Measurements from ENCODE around the gene CLP1.

CLP1 gene

DNA sequence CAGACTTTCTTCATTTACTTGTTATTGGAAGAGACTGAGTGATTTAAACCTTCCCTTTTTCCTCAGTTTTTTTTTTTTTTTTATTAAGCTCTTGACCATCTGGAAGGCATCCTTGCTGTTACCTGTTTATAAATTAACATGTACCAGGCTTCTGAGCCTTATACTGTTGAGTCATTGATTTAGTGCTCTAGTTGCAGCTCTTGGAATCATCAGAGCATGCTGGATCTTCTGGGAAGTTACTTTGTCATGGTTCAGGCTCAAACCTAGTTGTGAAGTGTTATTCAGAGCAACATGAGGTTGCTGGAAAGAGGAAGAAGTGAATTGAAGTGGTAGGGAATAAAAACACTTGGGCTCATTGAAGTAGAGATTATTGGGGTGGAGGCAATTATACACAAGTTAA, 16.7 kb downstream of the CLP1 start:
- no peak overlapping the region for H4K8ac ChIP-seq (ENCODE audit: low read depth, low read length)
- no peaks in the 10 kb centered on the region for H3K79me1 ChIP-seq (ENCODE audit: low read depth, low read length)
- H3K27ac ChIP-seq (replicated peaks; ENCODE audit: low read length): no peak overlapping the region
- H3K36me3 ChIP-seq (replicated peaks in 1 of 2; ENCODE audit: control insufficient read depth in 2 of 2, insufficient read depth in 2 of 2, low read length in 2 of 2): peaks cover 18 to 74% of the 10 kb centered on the region in 2 donors
- H3K4ac ChIP-seq (ENCODE audit: low read length): no peak overlapping the region
- H3K9ac ChIP-seq (ENCODE audit: low read depth, low read length, poor library complexity): no peak overlapping the region
- H3K4me2 ChIP-seq (ENCODE audit: insufficient read depth, low read length, poor library complexity, severe bottlenecking): no peak overlapping the region
- no peak overlapping the region for H3K23ac ChIP-seq (ENCODE audit: low read depth, low read length, poor library complexity)
- DNase-seq (ENCODE audit: low spot score): no peak
- no peak overlapping the region for H2BK12ac ChIP-seq (ENCODE audit: low read length)
- no peak overlapping the region for H3K18ac ChIP-seq (ENCODE audit: low read length)
- no peak overlapping the region for H4K91ac ChIP-seq (ENCODE audit: low read depth, low read length, poor library complexity)
- no peak overlapping the region for H2BK15ac ChIP-seq (ENCODE audit: low read length)
- H2BK5ac ChIP-seq (ENCODE audit: low read length): no peak overlapping the region
- H2BK120ac ChIP-seq (ENCODE audit: low read depth, low read length): no peak overlapping the region
- no peaks in the 10 kb centered on the region for H3K9me3 ChIP-seq (replicated peaks in 1 of 2; ENCODE audit: control insufficient read depth in 2 of 2, insufficient read depth in 1 of 2, low read depth in 1 of 2, low read length in 2 of 2)
- H3K27me3 ChIP-seq (ENCODE audit: control insufficient read depth in 3 of 3, insufficient read depth in 3 of 3, low read depth in 1 of 3, low read length in 3 of 3): no peaks in the 10 kb centered on the region
- no peaks in the 10 kb centered on the region for H3K4me1 ChIP-seq (ENCODE audit: control insufficient read depth in 2 of 2, insufficient read depth in 1 of 2, low read depth in 1 of 2, low read length in 2 of 2)
- H3K4me3 ChIP-seq (ENCODE audit: low read length in 2 of 2): no peak overlapping the region
- no peak overlapping the region for H2AFZ ChIP-seq (ENCODE audit: low read length)
- no peak overlapping the region for H2AK5ac ChIP-seq (ENCODE audit: low read depth, low read length)
- H3K14ac ChIP-seq (ENCODE audit: low read length): no peak overlapping the region

DNA sequence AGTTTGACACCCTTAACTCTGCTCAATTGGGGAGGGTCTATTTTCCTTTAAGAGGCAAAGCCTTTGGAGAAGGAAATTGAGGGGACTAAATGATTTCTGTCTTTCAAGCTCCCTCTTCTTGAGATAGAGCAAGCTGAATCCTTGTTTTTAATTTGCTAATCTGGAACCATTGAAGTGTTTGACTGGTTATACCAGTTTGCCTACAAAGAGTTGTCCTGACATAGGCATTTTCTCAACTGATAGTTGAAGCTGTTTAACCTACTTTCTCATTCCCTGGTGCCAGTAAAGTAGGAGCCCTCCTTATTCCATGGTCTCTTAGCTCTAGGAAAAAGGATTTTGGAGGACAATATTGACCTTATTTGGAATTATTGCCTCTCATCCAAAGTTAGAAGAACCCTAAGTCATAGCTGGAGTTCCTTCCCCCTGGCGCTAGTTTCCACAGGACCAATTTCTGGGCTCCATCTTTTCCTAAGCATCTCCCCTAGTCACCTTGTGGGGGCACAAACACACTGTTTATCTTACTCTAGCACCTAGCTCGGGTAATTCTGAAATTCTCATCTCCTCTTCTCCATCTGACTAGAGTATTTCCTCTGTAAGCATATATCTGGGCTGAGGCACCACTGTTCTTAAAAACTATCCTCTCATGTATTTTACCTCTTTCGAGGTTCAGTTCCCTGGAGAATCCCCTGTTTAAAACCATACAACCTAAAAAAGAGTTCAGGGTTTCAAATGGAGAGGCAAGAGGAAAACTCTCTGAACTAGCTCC, 17.8 kb downstream of the CLP1 start:
- Histone ChIP-seq H3K27ac (replicated peaks; ENCODE audit: low read length) (no peak overlapping the region), H3K36me3 (replicated peaks in 1 of 2; ENCODE audit: control insufficient read depth in 2 of 2, insufficient read depth in 2 of 2, low read length in 2 of 2) (peaks cover 21 to 85% of the 10 kb centered on the region in 2 donors)
- no CpG with 5 or more reads among the region's 3 CpGs for WGBS, 2 donors (ENCODE audit: extremely low coverage in 2 of 2, insufficient read length in 2 of 2, insufficient replicate concordance in 1 of 2)

DNA sequence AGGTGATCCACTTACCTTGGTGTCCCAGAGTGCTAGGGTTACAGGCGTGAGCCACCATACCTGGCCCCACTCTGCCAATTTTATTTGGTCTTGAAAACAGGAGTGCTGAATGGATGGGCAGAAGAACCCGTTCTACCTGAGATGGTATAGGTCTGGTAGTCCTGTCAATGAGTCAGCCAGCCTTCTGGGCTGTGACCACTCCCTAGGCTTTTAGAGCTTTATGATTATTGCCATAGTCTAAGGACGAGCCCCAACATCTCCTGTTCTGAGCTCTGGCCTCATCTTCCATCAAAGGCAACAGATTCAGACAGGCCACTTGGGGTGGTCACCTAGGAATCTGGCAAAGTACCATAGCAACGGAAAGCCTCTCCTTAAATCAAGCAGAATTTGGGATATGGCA, 21.8 kb downstream of the CLP1 start:
- Histone ChIP-seq H4K91ac (ENCODE audit: low read depth, low read length, poor library complexity) (no peak overlapping the region), H2BK120ac (ENCODE audit: low read depth, low read length) (no peak overlapping the region), H3K9ac (ENCODE audit: low read depth, low read length, poor library complexity) (no peak overlapping the region), H3K23ac (ENCODE audit: low read depth, low read length, poor library complexity) (no peak overlapping the region), H2BK12ac (ENCODE audit: low read length) (no peak overlapping the region), H3K79me1 (ENCODE audit: low read depth, low read length) (no peaks in the 10 kb centered on the region), H2BK15ac (ENCODE audit: low read length) (no peak overlapping the region), H3K27me3 (ENCODE audit: control insufficient read depth in 3 of 3, insufficient read depth in 3 of 3, low read depth in 1 of 3, low read length in 3 of 3) (no peaks in the 10 kb centered on the region), H2AK5ac (ENCODE audit: low read depth, low read length) (no peak overlapping the region), H3K4me1 (ENCODE audit: control insufficient read depth in 2 of 2, insufficient read depth in 1 of 2, low read depth in 1 of 2, low read length in 2 of 2) (no peaks in the 10 kb centered on the region), H3K27ac (replicated peaks; ENCODE audit: low read length) (no peak overlapping the region), H2AFZ (ENCODE audit: low read length) (no peak overlapping the region), H3K4me2 (ENCODE audit: insufficient read depth, low read length, poor library complexity, severe bottlenecking) (no peak overlapping the region), H2BK5ac (ENCODE audit: low read length) (no peak overlapping the region), H3K9me3 (replicated peaks in 1 of 2; ENCODE audit: control insufficient read depth in 2 of 2, insufficient read depth in 1 of 2, low read depth in 1 of 2, low read length in 2 of 2) (no peaks in the 10 kb centered on the region), H3K18ac (ENCODE audit: low read length) (no peak overlapping the region), H3K4me3 (ENCODE audit: low read length in 2 of 2) (no peak overlapping the region), H3K4ac (ENCODE audit: low read length) (no peak overlapping the region), H3K14ac (ENCODE audit: low read length) (no peak overlapping the region), H4K8ac (ENCODE audit: low read depth, low read length) (no peak overlapping the region), H3K36me3 (replicated peaks in 1 of 2; ENCODE audit: control insufficient read depth in 2 of 2, insufficient read depth in 2 of 2, low read length in 2 of 2) (peaks cover 15 to 90% of the 10 kb centered on the region in 2 donors)
- no peak for DNase-seq (ENCODE audit: low spot score)
- WGBS, 2 donors (ENCODE audit: extremely low coverage in 2 of 2, insufficient read length in 2 of 2, insufficient replicate concordance in 1 of 2): no CpG with 5 or more reads among the region's 4 CpGs

More for the DNA sequence above, 17.8 kb downstream of the CLP1 start:
- Histone ChIP-seq H3K79me1 (ENCODE audit: low read depth, low read length) (no peaks in the 10 kb centered on the region), H3K4me3 (ENCODE audit: low read length in 2 of 2) (no peak overlapping the region), H3K27me3 (ENCODE audit: control insufficient read depth in 3 of 3, insufficient read depth in 3 of 3, low read depth in 1 of 3, low read length in 3 of 3) (no peaks in the 10 kb centered on the region), H3K4me1 (ENCODE audit: control insufficient read depth in 2 of 2, insufficient read depth in 1 of 2, low read depth in 1 of 2, low read length in 2 of 2) (no peaks in the 10 kb centered on the region), H2AK5ac (ENCODE audit: low read depth, low read length) (no peak overlapping the region), H2BK12ac (ENCODE audit: low read length) (no peak overlapping the region), H4K8ac (ENCODE audit: low read depth, low read length) (no peak overlapping the region), H3K9ac (ENCODE audit: low read depth, low read length, poor library complexity) (no peak overlapping the region), H2BK15ac (ENCODE audit: low read length) (no peak overlapping the region), H4K91ac (ENCODE audit: low read depth, low read length, poor library complexity) (no peak overlapping the region), H2BK120ac (ENCODE audit: low read depth, low read length) (no peak overlapping the region), H2AFZ (ENCODE audit: low read length) (no peak overlapping the region), H3K18ac (ENCODE audit: low read length) (no peak overlapping the region), H3K9me3 (replicated peaks in 1 of 2; ENCODE audit: control insufficient read depth in 2 of 2, insufficient read depth in 1 of 2, low read depth in 1 of 2, low read length in 2 of 2) (no peaks in the 10 kb centered on the region), H3K4ac (ENCODE audit: low read length) (no peak overlapping the region), H3K23ac (ENCODE audit: low read depth, low read length, poor library complexity) (no peak overlapping the region), H3K4me2 (ENCODE audit: insufficient read depth, low read length, poor library complexity, severe bottlenecking) (no peak overlapping the region), H3K14ac (ENCODE audit: low read length) (no peak overlapping the region), H2BK5ac (ENCODE audit: low read length) (no peak overlapping the region)
- no peak for DNase-seq (ENCODE audit: low spot score)

DNA sequence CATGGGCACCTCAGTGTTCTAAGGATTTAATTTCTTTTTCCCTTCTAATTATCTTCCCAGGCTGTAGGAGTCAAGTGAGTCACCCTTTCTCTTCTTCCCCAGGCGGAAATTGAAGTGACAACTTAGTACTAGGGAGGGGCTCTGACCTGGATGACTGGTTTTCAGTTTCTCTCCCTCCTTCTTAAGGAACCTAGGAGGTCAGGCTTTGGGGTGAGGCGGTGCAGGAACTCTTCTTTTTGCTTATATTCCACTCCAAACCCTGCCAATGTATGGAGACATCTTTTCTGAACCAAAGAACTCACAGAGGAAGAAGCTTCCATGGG, 23.0 kb downstream of the CLP1 start:
- Histone ChIP-seq H2BK15ac (ENCODE audit: low read length) (no peak overlapping the region), H3K4ac (ENCODE audit: low read length) (no peak overlapping the region), H3K4me3 (ENCODE audit: low read length in 2 of 2) (no peak overlapping the region), H2BK5ac (ENCODE audit: low read length) (no peak overlapping the region), H4K91ac (ENCODE audit: low read depth, low read length, poor library complexity) (no peak overlapping the region), H2AFZ (ENCODE audit: low read length) (no peak overlapping the region), H4K8ac (ENCODE audit: low read depth, low read length) (no peak overlapping the region), H2BK120ac (ENCODE audit: low read depth, low read length) (no peak overlapping the region), H2BK12ac (ENCODE audit: low read length) (no peak overlapping the region), H3K36me3 (replicated peaks in 1 of 2; ENCODE audit: control insufficient read depth in 2 of 2, insufficient read depth in 2 of 2, low read length in 2 of 2) (peaks cover 19 to 90% of the 10 kb centered on the region in 2 donors), H3K14ac (ENCODE audit: low read length) (no peak overlapping the region), H3K27ac (replicated peaks; ENCODE audit: low read length) (no peak overlapping the region), H3K27me3 (ENCODE audit: control insufficient read depth in 3 of 3, insufficient read depth in 3 of 3, low read depth in 1 of 3, low read length in 3 of 3) (no peaks in the 10 kb centered on the region), H3K18ac (ENCODE audit: low read length) (no peak overlapping the region), H2AK5ac (ENCODE audit: low read depth, low read length) (no peak overlapping the region), H3K4me2 (ENCODE audit: insufficient read depth, low read length, poor library complexity, severe bottlenecking) (no peak overlapping the region), H3K9ac (ENCODE audit: low read depth, low read length, poor library complexity) (no peak overlapping the region), H3K23ac (ENCODE audit: low read depth, low read length, poor library complexity) (no peak overlapping the region), H3K79me1 (ENCODE audit: low read depth, low read length) (no peaks in the 10 kb centered on the region), H3K4me1 (ENCODE audit: control insufficient read depth in 2 of 2, insufficient read depth in 1 of 2, low read depth in 1 of 2, low read length in 2 of 2) (no peaks in the 10 kb centered on the region), H3K9me3 (replicated peaks in 1 of 2; ENCODE audit: control insufficient read depth in 2 of 2, insufficient read depth in 1 of 2, low read depth in 1 of 2, low read length in 2 of 2) (no peaks in the 10 kb centered on the region)
- DNase-seq (ENCODE audit: low spot score): no peak
- no CpG with 5 or more reads among the region's 2 CpGs for WGBS, 2 donors (ENCODE audit: extremely low coverage in 2 of 2, insufficient read length in 2 of 2, insufficient replicate concordance in 1 of 2)

Data from neuronal stem cell (in vitro differentiated cells).